Measurements from ENCODE around the gene CCDC13.

DNA sequence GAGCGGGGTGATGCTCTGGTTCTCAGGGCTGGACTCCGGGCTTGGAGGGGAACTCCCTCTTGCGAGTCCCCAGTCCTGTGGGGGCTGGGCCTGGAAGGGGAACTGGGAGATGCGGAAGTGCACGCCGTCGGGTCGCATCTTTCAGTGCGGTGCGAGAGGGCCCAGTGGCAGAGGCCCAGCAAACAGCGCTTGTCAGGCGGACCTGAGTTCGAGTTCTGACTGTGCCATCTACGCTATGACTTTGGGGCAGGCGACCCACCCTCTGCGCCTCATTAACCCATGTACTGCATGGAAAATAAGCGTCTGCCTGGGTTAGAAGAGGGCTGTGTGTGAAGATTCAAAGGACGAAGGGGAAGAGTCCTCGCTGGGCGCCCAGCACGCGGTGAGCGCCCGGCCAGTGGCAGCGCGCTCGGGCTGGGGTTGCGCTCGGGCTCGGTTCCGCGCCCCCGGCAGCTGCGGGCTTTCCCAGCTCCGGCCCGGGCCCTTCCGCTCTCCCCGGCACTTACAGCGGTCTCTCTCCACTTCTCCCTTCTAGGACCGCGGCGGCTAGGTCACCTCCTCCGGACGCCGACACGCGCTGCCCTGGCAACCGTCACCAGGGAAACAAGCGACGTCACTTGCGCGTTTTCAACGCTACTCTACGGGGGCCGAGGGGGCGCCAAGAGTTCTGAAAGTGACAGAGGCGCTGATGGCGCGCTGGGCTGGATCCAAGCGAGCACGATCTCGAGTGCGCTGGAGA is at the start of gene CCDC13:
- TF ChIP-seq, protein P1, sequence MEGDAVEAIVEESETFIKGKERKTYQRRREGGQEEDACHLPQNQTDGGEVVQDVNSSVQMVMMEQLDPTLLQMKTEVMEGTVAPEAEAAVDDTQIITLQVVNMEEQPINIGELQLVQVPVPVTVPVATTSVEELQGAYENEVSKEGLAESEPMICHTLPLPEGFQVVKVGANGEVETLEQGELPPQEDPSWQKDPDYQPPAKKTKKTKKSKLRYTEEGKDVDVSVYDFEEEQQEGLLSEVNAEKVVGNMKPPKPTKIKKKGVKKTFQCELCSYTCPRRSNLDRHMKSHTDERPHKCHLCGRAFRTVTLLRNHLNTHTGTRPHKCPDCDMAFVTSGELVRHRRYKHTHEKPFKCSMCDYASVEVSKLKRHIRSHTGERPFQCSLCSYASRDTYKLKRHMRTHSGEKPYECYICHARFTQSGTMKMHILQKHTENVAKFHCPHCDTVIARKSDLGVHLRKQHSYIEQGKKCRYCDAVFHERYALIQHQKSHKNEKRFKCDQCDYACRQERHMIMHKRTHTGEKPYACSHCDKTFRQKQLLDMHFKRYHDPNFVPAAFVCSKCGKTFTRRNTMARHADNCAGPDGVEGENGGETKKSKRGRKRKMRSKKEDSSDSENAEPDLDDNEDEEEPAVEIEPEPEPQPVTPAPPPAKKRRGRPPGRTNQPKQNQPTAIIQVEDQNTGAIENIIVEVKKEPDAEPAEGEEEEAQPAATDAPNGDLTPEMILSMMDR (IDR thresholded peaks at IDR 0.05) = no peak
- peak; percentile 52 to 81 (median 71) for TF ChIP-seq POLR2AphosphoS5 (IDR thresholded peaks at IDR 0.05)
- TF ChIP-seq EP300 (IDR thresholded peaks at IDR 0.05) = peak in 2 of 4 donors; percentile 7 to 63
- TF ChIP-seq POLR2A (IDR thresholded peaks at IDR 0.05) = no peak
